ENCODE data around the gene KLHDC9. TPM values are rescaled to one million over a fixed set of nuclear protein-coding genes. Genes with fewer than 3 reads are reported as not detected.

Gene KLHDC9
- total and polyA plus RNA-seq, 9 of the 15 experiments (the other 6 are each of a cell fraction or from before 2014, with no cell fraction given): not detected

DNA sequence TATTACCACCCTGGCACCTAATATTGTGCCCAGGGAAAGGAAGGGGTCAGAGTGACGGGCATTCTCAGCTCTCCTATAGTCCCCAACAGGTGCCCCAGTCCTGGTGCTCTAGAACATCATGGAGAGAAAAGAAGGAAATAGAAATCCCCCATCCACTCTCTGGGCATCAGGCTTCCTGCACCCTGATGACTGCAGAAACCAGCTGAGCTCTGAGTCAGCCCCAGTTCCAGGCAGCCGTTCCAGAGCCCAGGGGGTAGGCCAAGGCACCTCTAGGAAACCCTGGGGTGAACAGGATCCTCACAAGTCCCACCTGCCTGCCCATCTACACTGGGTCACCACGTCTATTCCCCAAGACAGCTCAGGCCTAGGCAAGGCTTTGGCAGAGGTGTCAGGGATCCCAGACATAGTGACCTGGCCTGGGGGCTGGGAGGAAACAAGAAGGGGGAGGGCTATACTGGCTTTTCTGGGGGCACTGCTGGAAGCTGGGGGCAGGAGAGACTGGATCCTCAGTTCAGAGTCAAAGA, 9.5 kb upstream of the KLHDC9 start (continued):
- TF ChIP-seq HBP1 (CRISPR knock-in tag; IDR thresholded peaks at IDR 0.05) (no peak), POLR2H (tag; IDR thresholded peaks at IDR 0.05; ENCODE audit: low read depth) (no peak), PHB2 (IDR thresholded peaks at IDR 0.05; ENCODE audit: low read depth) (no peak)

- no peaks in the 10 kb centered on the region for H3K27me3 ChIP-seq (ENCODE audit: control insufficient read depth in 2 of 2, insufficient read depth in 2 of 2, low read length in 2 of 2)
- no peak within 1 kb of the TSS for H3K4me2 ChIP-seq (ENCODE audit: insufficient read depth, low read length)
- intact Hi-C loops (cut with micrococcal nuclease) (no loop called here), in situ Hi-C loops (cut with MboI) (loop anchor here (25.0 kb wide), 1 partner anchor 252 kb away; no protein-coding TSS in a partner anchor)
- H4K20me1 ChIP-seq (replicated peaks; ENCODE audit: control insufficient read depth, insufficient read depth, low read length): no peaks in the 10 kb centered on the region
- ATAC-seq (no peak), DNase-seq (ENCODE audit: extremely low read depth in 1 of 4, low spot score in 3 of 4) (no peak), FAIRE-seq (no peak)
- H3K9ac ChIP-seq (ENCODE audit: insufficient read depth in 1 of 2, low read depth in 2 of 2, low read length in 2 of 2): no peak within 1 kb of the TSS; a peak in 1 of 4 replicates
- no peak within 1 kb of the TSS for H3K27ac ChIP-seq (ENCODE audit: extremely low read depth, low read depth, low read length)
- POLR2A ChIA-PET: interaction anchor here (0.9 kb wide), 1 partner anchor 8 kb away, joined by 3 read pairs; the partner anchor contains the start of gene KLHDC9
- no peak within 1 kb of the TSS for H2AFZ ChIP-seq (ENCODE audit: low read depth, low read length)
- CTCF ChIA-PET (ENCODE audit: low intra/inter-chr PET ratio): no interaction called here
- no TSS peak for BruUV-seq (replicated peaks)
- H3K79me2 ChIP-seq (ENCODE audit: control insufficient read depth, insufficient read depth, low read length): no peaks in the 10 kb centered on the region
- no peaks in the 10 kb centered on the region for H3K36me3 ChIP-seq (ENCODE audit: control insufficient read depth, insufficient read depth, low read length)
- H3K4me3 ChIP-seq: no peak within 1 kb of the TSS
- TF ChIP-seq, protein P1, sequence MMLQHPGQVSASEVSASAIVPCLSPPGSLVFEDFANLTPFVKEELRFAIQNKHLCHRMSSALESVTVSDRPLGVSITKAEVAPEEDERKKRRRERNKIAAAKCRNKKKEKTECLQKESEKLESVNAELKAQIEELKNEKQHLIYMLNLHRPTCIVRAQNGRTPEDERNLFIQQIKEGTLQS (IDR thresholded peaks at IDR 0.05): no peak
- TF ChIP-seq, protein P1 (CRISPR knock-in tag; conservative IDR thresholded peaks at IDR 0.05): no peak
- TF ChIP-seq ZNF507 (tag; conservative IDR thresholded peaks at IDR 0.05): no peak
- H3K4me1 ChIP-seq (replicated peaks in 1 of 2; ENCODE audit: control insufficient read depth in 2 of 2, insufficient read depth in 2 of 2, low read length in 2 of 2): peaks cover under 1 to 5% of the 10 kb centered on the region in 2 experiments; a peak in 3 of 5 replicates
- H3K9me3 ChIP-seq (replicated peaks; ENCODE audit: control insufficient read depth, insufficient read depth, low read depth, low read length): 0 out of 2 replicates have a peak, but pooled peaks cover 3% of the 10 kb centered on the region
- H3K9me1 ChIP-seq (ENCODE audit: control insufficient read depth, insufficient read depth, low read length): no peaks in the 10 kb centered on the region
- 40% methylated on average over 17 of the region's 22 CpGs for WGBS (ENCODE audit: insufficient coverage, low coverage, missing lambda C conversion rate)
Measured at GRCh38 chr1:161089251-161089924, 8.8 kb upstream of the KLHDC9 start, which contains the start of gene NECTIN4. TSS of gene NECTIN4 (minus strand) at chr1:161089558. CDS start at chr1:161089296, 262 bp downstream.

Measured in K562 (cell line).